Endothelial cell of umbilical vein (primary cell): ENCODE data around the gene TMEM97.

Source experiments
- CTCF ChIP-seq, 2 donors: IDR thresholded peaks; 1 replicate in 1 of 2; 2 replicates in 1 of 2; pipeline ENCODE4 v1.5.1; 2011; ENCODE audit warnings: low read length in 2 of 2, mild to moderate bottlenecking in 2 of 2, moderate library complexity in 2 of 2, control low read depth in 1 of 2, inconsistent platforms in 1 of 2, low read depth in 1 of 2; ENCODE audit not compliant: insufficient read depth in 1 of 2; ENCODE audit errors: extremely low read depth in 1 of 2
- FOS ChIP-seq: IDR thresholded peaks from 2 replicates; pipeline ENCODE4 v1.6.1; 2011; ENCODE audit warnings: mild to moderate bottlenecking, low read length, moderate library complexity, borderline replicate concordance; ENCODE audit not compliant: insufficient read depth
- POLR2AphosphoS5 ChIP-seq: IDR thresholded peaks from 2 replicates; pipeline ENCODE4 v1.6.1; 2012; ENCODE audit warnings: low read depth, mild to moderate bottlenecking, control low read depth, low read length, moderate library complexity; ENCODE audit not compliant: insufficient read depth

GRCh38 chr17:28270055-28270454 is 48.9 kb upstream of the TMEM97 start:
- TF ChIP-seq CTCF (IDR thresholded peaks at IDR 0.05; ENCODE audit: extremely low read depth in 1 of 2, insufficient read depth in 1 of 2, low read depth in 1 of 2, low read length in 2 of 2), result no peak
- TF ChIP-seq FOS, result no peak
- TF ChIP-seq POLR2AphosphoS5, result no peak
